SK-N-SH treated with all-trans-retinoic acid at 6 μM for 48 hours (cell line): ENCODE results near the gene ENTPD2.

Experiments
- ATAC-seq: fragments of 200-7000 bp; cut with Tn5 transposase; 3 replicates; pipeline ENCODE4 v1.9.1; 2020; ENCODE audit warnings: mild to moderate bottlenecking, moderate library complexity
- BACH2 ChIP-seq: fragments of 250-450 bp; sonication (Bioruptor Pico); IDR thresholded peaks from 2 replicates; pipeline ENCODE4 v1.9.0; 2021; ENCODE audit warnings: mild to moderate bottlenecking, borderline replicate concordance
- CSDC2 ChIP-seq: fragments of 250-450 bp; sonication (Bioruptor Pico); IDR thresholded peaks from 2 replicates; pipeline ENCODE4 v1.5.0; 2020; ENCODE audit warnings: mild to moderate bottlenecking, moderate library complexity
- ESRRG ChIP-seq: fragments of 250-450 bp; sonication (Bioruptor Pico); IDR thresholded peaks from 2 replicates; pipeline ENCODE4 v1.6.1; 2021; ENCODE audit warnings: mild to moderate bottlenecking
- GLIS3 ChIP-seq: fragments of 250-450 bp; sonication (Bioruptor Pico); IDR thresholded peaks from 2 replicates; pipeline ENCODE4 v1.5.0; 2020; ENCODE audit warnings: mild to moderate bottlenecking, moderate library complexity
- ISL1 ChIP-seq: fragments of 250-450 bp; sonication (Bioruptor Pico); IDR thresholded peaks from 2 replicates; pipeline ENCODE4 v2.1.2; 2022; ENCODE audit warnings: mild to moderate bottlenecking, moderate library complexity
- POU6F1 ChIP-seq: fragments of 250-450 bp; sonication (Bioruptor Pico); IDR thresholded peaks from 2 replicates; pipeline ENCODE4 v1.8.0; 2021; ENCODE audit warnings: low read depth, mild to moderate bottlenecking, moderate library complexity, borderline replicate concordance
- RARB ChIP-seq: fragments of 250-450 bp; sonication (Bioruptor Pico); IDR thresholded peaks from 2 replicates; pipeline ENCODE4 v1.8.0; 2021; ENCODE audit warnings: mild to moderate bottlenecking, moderate library complexity
- SNAI2 ChIP-seq: fragments of 250-450 bp; sonication (Bioruptor Pico); IDR thresholded peaks from 2 replicates; pipeline ENCODE4 v1.5.0; 2020; ENCODE audit warnings: mild to moderate bottlenecking, moderate library complexity
- TOX ChIP-seq: fragments of 250-450 bp; sonication (Bioruptor Pico); IDR thresholded peaks from 2 replicates; pipeline ENCODE4 v1.8.0; 2021; ENCODE audit warnings: mild to moderate bottlenecking, moderate library complexity, borderline replicate concordance
- TSHZ2 ChIP-seq: fragments of 250-450 bp; sonication (Bioruptor Pico); IDR thresholded peaks from 2 replicates; pipeline ENCODE4 v1.5.0; 2020; ENCODE audit warnings: mild to moderate bottlenecking, moderate library complexity
- ZC3H10 ChIP-seq: fragments of 250-450 bp; sonication (Bioruptor Pico); IDR thresholded peaks from 2 replicates; pipeline ENCODE4 v1.5.1; 2021; ENCODE audit warnings: mild to moderate bottlenecking, moderate library complexity
- ZFP3 ChIP-seq: fragments of 250-450 bp; sonication (Bioruptor Pico); IDR thresholded peaks from 2 replicates; pipeline ENCODE4 v1.5.0; 2020; ENCODE audit warnings: mild to moderate bottlenecking, moderate library complexity
- ZFP30 ChIP-seq: fragments of 450-650 bp; formaldehyde crosslinking; IDR thresholded peaks from 2 replicates; pipeline ENCODE4 v1.5.0; 2022; ENCODE audit warnings: mild to moderate bottlenecking, moderate library complexity
- ZNF70 ChIP-seq: fragments of 450-650 bp; formaldehyde crosslinking; IDR thresholded peaks from 2 replicates; pipeline ENCODE4 v1.5.0; 2020; ENCODE audit warnings: mild to moderate bottlenecking, moderate library complexity
- ZNF8 ChIP-seq: fragments of 450-650 bp; formaldehyde crosslinking; IDR thresholded peaks from 2 replicates; pipeline ENCODE4 v1.5.0; 2020; ENCODE audit warnings: mild to moderate bottlenecking, moderate library complexity
- TF ChIP-seq, protein P1 (sequence below): fragments of 250-450 bp; sonication (Bioruptor Pico); IDR thresholded peaks from 2 replicates; pipeline ENCODE4 v1.8.0; 2020; ENCODE audit warnings: mild to moderate bottlenecking, moderate library complexity, borderline replicate concordance
- TF ChIP-seq, protein P2 (sequence below): fragments of 250-450 bp; sonication (Bioruptor Pico); IDR thresholded peaks from 2 replicates; pipeline ENCODE4 v1.5.1; 2021; ENCODE audit warnings: mild to moderate bottlenecking, moderate library complexity
- TF ChIP-seq, protein P3 (sequence below): fragments of 250-450 bp; sonication (Bioruptor Pico); IDR thresholded peaks from 2 replicates; pipeline ENCODE4 v1.5.1; 2020; ENCODE audit warnings: low read depth, mild to moderate bottlenecking, moderate library complexity

Gene ENTPD2

GRCh38 chr9:137007816-137008270 is 46.0 kb downstream of the ENTPD2 start:
- TF ChIP-seq RARB (CRISPR knock-in tag): no peak
- TF ChIP-seq, protein P1, sequence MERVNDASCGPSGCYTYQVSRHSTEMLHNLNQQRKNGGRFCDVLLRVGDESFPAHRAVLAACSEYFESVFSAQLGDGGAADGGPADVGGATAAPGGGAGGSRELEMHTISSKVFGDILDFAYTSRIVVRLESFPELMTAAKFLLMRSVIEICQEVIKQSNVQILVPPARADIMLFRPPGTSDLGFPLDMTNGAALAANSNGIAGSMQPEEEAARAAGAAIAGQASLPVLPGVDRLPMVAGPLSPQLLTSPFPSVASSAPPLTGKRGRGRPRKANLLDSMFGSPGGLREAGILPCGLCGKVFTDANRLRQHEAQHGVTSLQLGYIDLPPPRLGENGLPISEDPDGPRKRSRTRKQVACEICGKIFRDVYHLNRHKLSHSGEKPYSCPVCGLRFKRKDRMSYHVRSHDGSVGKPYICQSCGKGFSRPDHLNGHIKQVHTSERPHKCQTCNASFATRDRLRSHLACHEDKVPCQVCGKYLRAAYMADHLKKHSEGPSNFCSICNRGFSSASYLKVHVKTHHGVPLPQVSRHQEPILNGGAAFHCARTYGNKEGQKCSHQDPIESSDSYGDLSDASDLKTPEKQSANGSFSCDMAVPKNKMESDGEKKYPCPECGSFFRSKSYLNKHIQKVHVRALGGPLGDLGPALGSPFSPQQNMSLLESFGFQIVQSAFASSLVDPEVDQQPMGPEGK (CRISPR knock-in tag): no peak
- TF ChIP-seq, protein P2, sequence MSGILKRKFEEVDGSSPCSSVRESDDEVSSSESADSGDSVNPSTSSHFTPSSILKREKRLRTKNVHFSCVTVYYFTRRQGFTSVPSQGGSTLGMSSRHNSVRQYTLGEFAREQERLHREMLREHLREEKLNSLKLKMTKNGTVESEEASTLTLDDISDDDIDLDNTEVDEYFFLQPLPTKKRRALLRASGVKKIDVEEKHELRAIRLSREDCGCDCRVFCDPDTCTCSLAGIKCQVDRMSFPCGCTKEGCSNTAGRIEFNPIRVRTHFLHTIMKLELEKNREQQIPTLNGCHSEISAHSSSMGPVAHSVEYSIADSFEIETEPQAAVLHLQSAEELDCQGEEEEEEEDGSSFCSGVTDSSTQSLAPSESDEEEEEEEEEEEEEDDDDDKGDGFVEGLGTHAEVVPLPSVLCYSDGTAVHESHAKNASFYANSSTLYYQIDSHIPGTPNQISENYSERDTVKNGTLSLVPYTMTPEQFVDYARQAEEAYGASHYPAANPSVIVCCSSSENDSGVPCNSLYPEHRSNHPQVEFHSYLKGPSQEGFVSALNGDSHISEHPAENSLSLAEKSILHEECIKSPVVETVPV (CRISPR knock-in tag): no peak
- TF ChIP-seq, protein P3, sequence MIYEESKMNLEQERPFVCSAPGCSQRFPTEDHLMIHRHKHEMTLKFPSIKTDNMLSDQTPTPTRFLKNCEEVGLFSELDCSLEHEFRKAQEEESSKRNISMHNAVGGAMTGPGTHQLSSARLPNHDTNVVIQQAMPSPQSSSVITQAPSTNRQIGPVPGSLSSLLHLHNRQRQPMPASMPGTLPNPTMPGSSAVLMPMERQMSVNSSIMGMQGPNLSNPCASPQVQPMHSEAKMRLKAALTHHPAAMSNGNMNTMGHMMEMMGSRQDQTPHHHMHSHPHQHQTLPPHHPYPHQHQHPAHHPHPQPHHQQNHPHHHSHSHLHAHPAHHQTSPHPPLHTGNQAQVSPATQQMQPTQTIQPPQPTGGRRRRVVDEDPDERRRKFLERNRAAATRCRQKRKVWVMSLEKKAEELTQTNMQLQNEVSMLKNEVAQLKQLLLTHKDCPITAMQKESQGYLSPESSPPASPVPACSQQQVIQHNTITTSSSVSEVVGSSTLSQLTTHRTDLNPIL (CRISPR knock-in tag): no peak
- TF ChIP-seq ZNF8 (CRISPR knock-in tag): no peak
- no peak for TF ChIP-seq ESRRG (CRISPR knock-in tag)
- no peak for TF ChIP-seq TOX (CRISPR knock-in tag)
- TF ChIP-seq POU6F1 (CRISPR knock-in tag): no peak
- no peak for TF ChIP-seq CSDC2 (CRISPR knock-in tag)
- TF ChIP-seq TSHZ2 (CRISPR knock-in tag): no peak
- no peak for TF ChIP-seq GLIS3 (CRISPR knock-in tag)
- TF ChIP-seq ZFP30 (CRISPR knock-in tag): no peak
- TF ChIP-seq ZFP3 (CRISPR knock-in tag): no peak
- no peak for TF ChIP-seq BACH2
- no peak for TF ChIP-seq ZC3H10
- TF ChIP-seq ZNF70 (CRISPR knock-in tag): no peak
- TF ChIP-seq SNAI2: no peak
- TF ChIP-seq ISL1 (CRISPR knock-in tag): no peak
- ATAC-seq: no peak; the same call in 2 of the 3 replicates

GRCh38 chr9:137007108-137007815 is 46.6 kb downstream of the ENTPD2 start:
- ATAC-seq: no peak
- TF ChIP-seq ZFP3 (CRISPR knock-in tag): no peak
- TF ChIP-seq ZC3H10: no peak
- TF ChIP-seq TOX (CRISPR knock-in tag): no peak
- TF ChIP-seq RARB (CRISPR knock-in tag): no peak
- TF ChIP-seq, protein P1 (CRISPR knock-in tag): no peak
- no peak for TF ChIP-seq ZNF70 (CRISPR knock-in tag)
